ENCODE results near the gene CHIT1.

The CHIT1 gene

DNA sequence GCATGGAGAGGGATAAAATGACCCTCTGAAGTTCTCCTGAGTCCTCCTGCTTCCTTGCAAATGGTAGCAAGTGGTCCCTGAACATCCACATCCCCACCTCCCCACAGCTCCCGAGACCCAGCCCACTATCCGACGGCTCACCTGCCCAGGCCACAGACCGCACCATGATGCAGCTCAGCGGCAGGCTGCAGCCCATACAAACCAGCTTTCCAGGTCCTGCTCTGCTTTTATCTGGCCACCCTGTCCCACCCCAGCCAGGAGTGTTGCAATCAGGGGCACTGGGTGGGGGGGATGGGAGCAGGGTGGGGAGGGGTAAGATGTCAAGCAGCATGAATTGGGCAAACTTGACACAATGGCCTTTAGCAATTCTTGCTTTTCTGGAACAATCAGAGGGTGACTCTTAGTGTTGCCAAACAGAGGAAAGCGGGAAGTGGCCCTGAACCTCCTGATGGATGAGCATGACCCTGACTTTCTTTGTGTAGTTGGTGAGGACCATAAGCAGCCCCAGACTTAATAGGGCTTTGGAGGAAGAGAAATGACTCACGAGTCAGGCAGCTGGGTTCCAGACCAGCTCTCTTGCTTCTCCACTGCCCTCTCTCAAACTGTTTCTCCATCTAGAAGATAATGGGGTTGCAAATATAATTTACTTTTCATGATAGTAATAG lies at the start of gene CHIT1:
TSS of gene CHIT1 (minus strand) at position 203 of the 665 bp plus-strand sequence. CDS start at position 166, 37 bp downstream.
- no peak for DNase-seq (ENCODE audit: low spot score)
- no peak for TF ChIP-seq CTCF (IDR thresholded peaks at IDR 0.05)
- no peak within 1 kb of the TSS for H3K27ac ChIP-seq
- H3K4me3 ChIP-seq, result no peak within 1 kb of the TSS

GRCh38 chr1:203278885-203279406 lies 49.5 kb upstream of the CHIT1 start:
- no peak for DNase-seq (ENCODE audit: low spot score)
- no peak for TF ChIP-seq CTCF (IDR thresholded peaks at IDR 0.05)
- Histone ChIP-seq H3K4me3 (peak overlapping the region; percentile 30), H3K27ac (peak overlapping the region; percentile 82 to 88)

DNA sequence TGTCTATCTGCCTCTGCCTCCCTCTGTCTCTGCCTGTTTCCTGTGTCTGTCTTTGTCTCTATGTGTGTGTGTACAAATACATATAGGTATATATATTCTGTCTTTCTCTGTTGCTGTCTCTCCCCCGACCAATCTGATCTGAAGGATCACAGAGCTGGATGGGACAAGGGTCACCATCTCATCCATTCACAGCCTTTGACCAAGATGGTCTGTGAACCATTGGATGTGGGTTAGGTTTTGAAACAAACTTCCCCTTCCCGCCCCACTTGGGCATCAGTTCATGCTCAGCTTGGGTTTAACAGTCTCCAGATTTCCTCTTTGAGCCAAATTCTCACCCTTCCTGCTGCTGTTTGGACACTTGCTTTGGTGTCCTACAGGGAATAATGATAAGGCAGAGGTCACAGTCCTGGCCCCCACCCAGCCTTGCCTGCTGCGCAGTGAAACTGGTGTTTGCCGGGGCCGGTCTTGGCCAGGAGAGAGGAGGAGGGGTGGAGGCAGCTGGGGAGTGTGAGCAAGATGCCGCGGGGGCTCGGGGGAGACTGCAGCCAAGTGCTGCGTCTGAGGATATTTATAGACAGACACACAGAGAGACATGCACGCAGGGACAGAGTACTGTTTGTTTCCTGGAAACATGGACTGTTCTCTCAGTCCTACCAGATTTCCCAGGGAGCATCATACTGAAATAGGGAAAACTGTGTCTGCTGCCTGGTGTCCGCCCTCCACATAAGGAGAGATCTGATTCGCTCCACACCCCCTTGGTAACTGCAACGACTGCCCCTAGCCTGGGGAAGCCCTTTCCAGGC lies 48.8 kb upstream of the CHIT1 start:
- TF ChIP-seq CTCF (IDR thresholded peaks at IDR 0.05), result no peak
- Histone ChIP-seq H3K4me3 (peak overlapping the region; percentile 30), H3K27ac (peak overlapping the region; percentile 82 to 88)
- DNase-seq (ENCODE audit: low spot score), result peak; percentile 98

- Histone ChIP-seq H3K27ac (peak overlapping the region; percentile 82 to 88), H3K4me3 (no peak overlapping the region)
- DNase-seq (ENCODE audit: low spot score), result peak; percentile 81
- TF ChIP-seq CTCF (IDR thresholded peaks at IDR 0.05), result no peak
Observed at GRCh38 chr1:203276916-203277545, 47.6 kb upstream of the CHIT1 start.

DNA sequence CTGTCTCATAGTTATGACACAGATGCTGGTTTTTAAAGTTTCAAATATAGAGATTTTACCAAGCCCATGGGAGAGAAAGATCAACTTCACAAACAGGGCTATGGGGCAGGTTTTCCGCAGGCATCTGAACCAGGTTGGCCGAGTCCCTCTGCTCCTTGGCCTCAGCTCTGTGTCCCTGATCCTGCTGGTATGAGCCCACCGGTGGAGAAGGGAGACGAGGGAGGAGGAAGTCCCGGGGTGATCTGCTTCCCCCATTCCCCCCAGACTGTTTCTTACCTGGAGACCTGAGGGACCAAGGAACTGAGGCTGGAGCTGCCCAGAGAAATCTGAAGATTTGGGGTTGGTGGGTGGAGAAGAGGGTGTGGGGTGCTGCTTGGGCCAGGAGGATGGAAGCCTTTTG lies 46.9 kb upstream of the CHIT1 start:
- Histone ChIP-seq H3K4me3 (no peak overlapping the region), H3K27ac (peak overlapping the region; percentile 82 to 88)
- DNase-seq (ENCODE audit: low spot score), result peak; percentile 75
- TF ChIP-seq CTCF (IDR thresholded peaks at IDR 0.05), result no peak

- H3K4me3 ChIP-seq, result no peak overlapping the region
- DNase-seq (ENCODE audit: low spot score), result no peak
- H3K27ac ChIP-seq, result peak overlapping the region; percentile 74 to 92
- TF ChIP-seq CTCF (IDR thresholded peaks at IDR 0.05), result no peak
Observed at GRCh38 chr1:203275656-203276272, 46.3 kb upstream of the CHIT1 start.
